Measurements from ENCODE around the gene FOXP2. TPM values are rescaled to one million over a fixed set of nuclear protein-coding genes. Genes with fewer than 3 reads are reported as not detected.

The FOXP2 gene
- total and polyA plus RNA-seq, 2 of the 13 experiments (the other 11 are each of a cell fraction or from before 2014, with no cell fraction given) = 0.90 TPM; not detected in 1

DNA sequence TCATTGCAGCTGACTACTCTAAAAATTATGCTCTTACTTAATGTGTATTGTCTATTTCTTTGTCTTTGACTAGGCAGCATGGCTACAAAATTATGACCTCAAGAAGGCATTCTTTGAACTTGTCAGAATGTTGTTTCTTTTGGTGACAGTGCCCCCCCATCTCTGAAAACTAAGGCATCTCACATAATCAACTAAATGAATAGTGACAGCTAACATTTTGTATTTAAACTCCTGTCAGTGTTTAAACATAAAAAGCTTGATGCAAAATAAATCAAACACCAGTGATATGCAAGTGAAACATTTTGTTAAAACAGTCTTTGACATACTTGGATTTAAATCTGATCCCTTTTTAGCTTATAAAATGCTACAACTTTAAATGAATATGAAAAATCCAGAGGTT lies 233.5 kb downstream of the FOXP2 start:
- Histone ChIP-seq H2AFZ (ENCODE audit: low read length) (no peak overlapping the region), H3K79me2 (ENCODE audit: insufficient read depth, low read length) (no peaks in the 10 kb centered on the region), H3K4me3 (replicated peaks in 1 of 3; ENCODE audit: insufficient read depth in 1 of 3, low read depth in 2 of 3, low read length in 3 of 3) (no peak overlapping the region), H3K4me2 (ENCODE audit: low read depth, low read length) (no peak overlapping the region), H3K27me3 (ENCODE audit: control insufficient read depth in 1 of 2, insufficient read depth in 2 of 2, low read length in 2 of 2) (no peaks in the 10 kb centered on the region), H4K20me1 (ENCODE audit: insufficient read depth, low read length) (no peaks in the 10 kb centered on the region), H3K4me1 (ENCODE audit: insufficient read depth, low read length) (no peaks in the 10 kb centered on the region), H3K36me3 (replicated peaks in 1 of 2; ENCODE audit: control insufficient read depth in 1 of 2, insufficient read depth in 2 of 2, low read length in 2 of 2) (no peaks in the 10 kb centered on the region), H3K9ac (ENCODE audit: insufficient read depth, low read depth, low read length) (no peak overlapping the region), H3K9me3 (ENCODE audit: low read length) (no peaks in the 10 kb centered on the region), H3K27ac (ENCODE audit: extremely low read length, insufficient read depth, low read length) (no peak overlapping the region)
- TF ChIP-seq HMGA1 (CRISPR knock-in tag; conservative IDR thresholded peaks at IDR 0.05) = no peak
- TF ChIP-seq RFX1 (IDR thresholded peaks at IDR 0.05) = no peak
- TF ChIP-seq BRD4 (CRISPR knock-in tag; IDR thresholded peaks at IDR 0.05) = no peak
- TF ChIP-seq, protein P1, sequence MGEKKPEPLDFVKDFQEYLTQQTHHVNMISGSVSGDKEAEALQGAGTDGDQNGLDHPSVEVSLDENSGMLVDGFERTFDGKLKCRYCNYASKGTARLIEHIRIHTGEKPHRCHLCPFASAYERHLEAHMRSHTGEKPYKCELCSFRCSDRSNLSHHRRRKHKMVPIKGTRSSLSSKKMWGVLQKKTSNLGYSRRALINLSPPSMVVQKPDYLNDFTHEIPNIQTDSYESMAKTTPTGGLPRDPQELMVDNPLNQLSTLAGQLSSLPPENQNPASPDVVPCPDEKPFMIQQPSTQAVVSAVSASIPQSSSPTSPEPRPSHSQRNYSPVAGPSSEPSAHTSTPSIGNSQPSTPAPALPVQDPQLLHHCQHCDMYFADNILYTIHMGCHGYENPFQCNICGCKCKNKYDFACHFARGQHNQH (CRISPR knock-in tag; IDR thresholded peaks at IDR 0.05) = no peak
- no peak for TF ChIP-seq XBP1 (CRISPR knock-in tag; IDR thresholded peaks at IDR 0.05)
- no peak for TF ChIP-seq RARA (CRISPR knock-in tag; IDR thresholded peaks at IDR 0.05)
- no peak for TF ChIP-seq ZMYM3 (CRISPR knock-in tag; IDR thresholded peaks at IDR 0.05)
- no peak for TF ChIP-seq SNAI1 (CRISPR knock-in tag; IDR thresholded peaks at IDR 0.05; ENCODE audit: borderline replicate concordance)
- no peak for TF ChIP-seq ZFP1 (CRISPR knock-in tag; IDR thresholded peaks at IDR 0.05)
- TF ChIP-seq HDAC2 (CRISPR knock-in tag; IDR thresholded peaks at IDR 0.05) = no peak
- no peak for TF ChIP-seq CC2D1A (CRISPR knock-in tag; IDR thresholded peaks at IDR 0.05)
- no peak for TF ChIP-seq ZKSCAN1 (IDR thresholded peaks at IDR 0.05; ENCODE audit: low read length)
- TF ChIP-seq HNRNPLL (IDR thresholded peaks at IDR 0.05; ENCODE audit: low read depth, low read length, poor library complexity, severe bottlenecking) = no peak
- in situ Hi-C loops (cut with HindIII; ENCODE audit: extremely low pct_ligation_motif_present, low pct_unique_long_range_greater_than_20kb) = no loop called here
- ATAC-seq (no peak), DNase-seq (ENCODE audit: low spot score) (no peak), FAIRE-seq (no peak)
- no TSS peak for BruUV-seq (replicated peaks)
- POLR2A ChIA-PET = no interaction called here
- CTCF ChIA-PET (ENCODE audit: low intra/inter-chr PET ratio, low total read pairs) = no interaction called here
- intact Hi-C loops (cut with micrococcal nuclease; ENCODE audit: unreplicated experiment) = no loop called here
